H1 (cell line): ENCODE data around the gene MX1. TPM values are rescaled to one million over a fixed set of nuclear protein-coding genes. Genes with fewer than 3 reads are reported as not detected.

ENCODE experiments used
- HDAC6 ChIP-seq: IDR thresholded peaks from one replicate; pipeline ENCODE4 v1.7.1; 2012; ENCODE audit warnings: low read depth, mild to moderate bottlenecking, inconsistent platforms, low read length, moderate library complexity
- KDM4A ChIP-seq: IDR thresholded peaks from one replicate; pipeline ENCODE4 v1.7.1; 2012; ENCODE audit warnings: low read depth, mild to moderate bottlenecking, moderate library complexity, low read length, inconsistent platforms; ENCODE audit not compliant: severe bottlenecking
- NRF1 ChIP-seq: IDR thresholded peaks from 2 replicates; pipeline ENCODE4 v1.6.1; 2011; ENCODE audit warnings: mild to moderate bottlenecking, low read depth, low read length, improper control_type of control experiment
- POLR2A ChIP-seq, 2 experiments: IDR thresholded peaks; 1 replicate in 1 of 2; 2 replicates in 1 of 2; pipeline ENCODE4 v1.6.1; 2011; ENCODE audit warnings: low read depth in 2 of 2, low read length in 2 of 2, mild to moderate bottlenecking in 2 of 2; ENCODE audit errors: control extremely low read depth in 1 of 2
- SP1 ChIP-seq: IDR thresholded peaks from 2 replicates; pipeline ENCODE4 v1.6.1; 2011; ENCODE audit warnings: low read depth, low read length
- SUZ12 ChIP-seq: fragments of 200-600 bp; sonication (generic); IDR thresholded peaks from 2 replicates; pipeline ENCODE4 v1.6.1; 2012; ENCODE audit warnings: mild to moderate bottlenecking, inconsistent platforms, low read length, moderate library complexity, mixed read lengths
- TAF1 ChIP-seq: IDR thresholded peaks from 2 replicates; pipeline ENCODE4 v1.6.1; 2011; ENCODE audit warnings: mild to moderate bottlenecking, low read depth, low read length
- polyA plus RNA-seq, 7 experiments: library from polyadenylated mRNA; depleted of rRNA in 3 of 7; stranded (reverse) in 5 of 7; unstranded in 2 of 7; fragments of >200 nt in 5 of 7; fragments of 200-250 nt in 2 of 7; gene quantifications; 1 replicate in 5 of 7; 2 replicates in 1 of 7; 4 replicates in 1 of 7; pipeline versions ENCODE4 v1.2.1 to v1.2.3, GENCODE V29; 2011 to 2013; ENCODE audit warnings: missing spikeins in 2 of 7, mixed read lengths in 2 of 7
- total RNA-seq: library from RNA; stranded (reverse); fragmentation: NEBNext Ultra II Directional; extraction: Animal tissue kit (Norgen Biotek cat#: 25700); gene quantifications from 2 replicates; pipeline ENCODE4 v1.2.1, GENCODE V29; 2021
- TF ChIP-seq, protein P1 (sequence below), 3 experiments: IDR thresholded peaks; 1 replicate in 2 of 3; 2 replicates in 1 of 3; pipeline versions ENCODE4 v1.5.1 to v1.6.1; 2011; ENCODE audit warnings: low read length in 3 of 3, mild to moderate bottlenecking in 3 of 3, inconsistent platforms in 2 of 3, low read depth in 1 of 3, moderate library complexity in 1 of 3; ENCODE audit not compliant: insufficient read depth in 1 of 3; ENCODE audit errors: control extremely low read depth in 1 of 3

MX1 gene
- total and polyA plus RNA-seq, 2 of the 8 experiments (the other 6 are each of a cell fraction or from before 2014, with no cell fraction given): 3.8 to 5.7 TPM

DNA sequence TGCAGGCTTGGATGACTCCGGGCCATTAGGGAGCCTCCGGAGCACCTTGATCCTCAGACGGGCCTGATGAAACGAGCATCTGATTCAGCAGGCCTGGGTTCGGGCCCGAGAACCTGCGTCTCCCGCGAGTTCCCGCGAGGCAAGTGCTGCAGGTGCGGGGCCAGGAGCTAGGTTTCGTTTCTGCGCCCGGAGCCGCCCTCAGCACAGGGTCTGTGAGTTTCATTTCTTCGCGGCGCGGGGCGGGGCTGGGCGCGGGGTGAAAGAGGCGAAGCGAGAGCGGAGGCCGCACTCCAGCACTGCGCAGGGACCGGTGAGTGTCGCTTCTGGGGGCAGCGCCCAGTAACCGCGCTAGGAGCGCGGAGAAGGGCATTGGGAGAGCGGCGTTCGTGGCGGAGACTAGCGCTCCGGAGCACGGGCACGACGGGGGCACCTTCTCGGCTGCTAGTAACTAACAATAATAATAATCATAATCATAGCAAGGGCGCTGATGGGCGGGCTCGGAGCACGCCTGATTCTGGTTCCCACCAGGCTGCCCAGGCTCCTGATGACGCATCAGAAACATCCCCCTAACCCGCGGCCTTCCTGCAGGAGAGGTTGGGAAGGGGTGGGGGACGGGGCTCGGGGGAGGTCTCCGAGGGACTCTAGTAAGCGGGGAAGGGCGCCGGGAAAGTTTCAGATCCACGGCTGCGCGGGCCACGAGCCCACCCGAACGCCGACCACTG lies at the start of gene MX1 (continued):
- TF ChIP-seq POLR2A (IDR thresholded peaks at IDR 0.05; ENCODE audit: control extremely low read depth in 1 of 2, low read depth in 2 of 2, low read length in 2 of 2) (peak in 1 of 2 experiments; percentile 50; a peak in 1 of 3 replicates), SUZ12 (0 out of 2 replicates have a peak, but pooled peaks have one; percentile 32), NRF1 (no peak), TAF1 (peak; percentile 65), HDAC6 (no peak), KDM4A (peak; percentile 53), SP1 (no peak)
- TF ChIP-seq, protein P1, sequence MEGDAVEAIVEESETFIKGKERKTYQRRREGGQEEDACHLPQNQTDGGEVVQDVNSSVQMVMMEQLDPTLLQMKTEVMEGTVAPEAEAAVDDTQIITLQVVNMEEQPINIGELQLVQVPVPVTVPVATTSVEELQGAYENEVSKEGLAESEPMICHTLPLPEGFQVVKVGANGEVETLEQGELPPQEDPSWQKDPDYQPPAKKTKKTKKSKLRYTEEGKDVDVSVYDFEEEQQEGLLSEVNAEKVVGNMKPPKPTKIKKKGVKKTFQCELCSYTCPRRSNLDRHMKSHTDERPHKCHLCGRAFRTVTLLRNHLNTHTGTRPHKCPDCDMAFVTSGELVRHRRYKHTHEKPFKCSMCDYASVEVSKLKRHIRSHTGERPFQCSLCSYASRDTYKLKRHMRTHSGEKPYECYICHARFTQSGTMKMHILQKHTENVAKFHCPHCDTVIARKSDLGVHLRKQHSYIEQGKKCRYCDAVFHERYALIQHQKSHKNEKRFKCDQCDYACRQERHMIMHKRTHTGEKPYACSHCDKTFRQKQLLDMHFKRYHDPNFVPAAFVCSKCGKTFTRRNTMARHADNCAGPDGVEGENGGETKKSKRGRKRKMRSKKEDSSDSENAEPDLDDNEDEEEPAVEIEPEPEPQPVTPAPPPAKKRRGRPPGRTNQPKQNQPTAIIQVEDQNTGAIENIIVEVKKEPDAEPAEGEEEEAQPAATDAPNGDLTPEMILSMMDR (IDR thresholded peaks at IDR 0.05; ENCODE audit: control extremely low read depth in 1 of 3, insufficient read depth in 1 of 3, low read depth in 1 of 3, low read length in 3 of 3): no peak
